Measurements from ENCODE around the gene LPIN3.

LPIN3 gene

GRCh38 chr20:41358717-41359116 is 18.1 kb downstream of the LPIN3 start:
- no peak for TF ChIP-seq CTCF (IDR thresholded peaks at IDR 0.05; ENCODE audit: insufficient read depth, low read length, poor library complexity, severe bottlenecking)
- DNase-seq (ENCODE audit: extremely low read depth, insufficient read length) = no peak
- no peaks in the 10 kb centered on the region for H3K27me3 ChIP-seq (replicated peaks; ENCODE audit: control insufficient read depth, insufficient read depth, low read length)

DNA sequence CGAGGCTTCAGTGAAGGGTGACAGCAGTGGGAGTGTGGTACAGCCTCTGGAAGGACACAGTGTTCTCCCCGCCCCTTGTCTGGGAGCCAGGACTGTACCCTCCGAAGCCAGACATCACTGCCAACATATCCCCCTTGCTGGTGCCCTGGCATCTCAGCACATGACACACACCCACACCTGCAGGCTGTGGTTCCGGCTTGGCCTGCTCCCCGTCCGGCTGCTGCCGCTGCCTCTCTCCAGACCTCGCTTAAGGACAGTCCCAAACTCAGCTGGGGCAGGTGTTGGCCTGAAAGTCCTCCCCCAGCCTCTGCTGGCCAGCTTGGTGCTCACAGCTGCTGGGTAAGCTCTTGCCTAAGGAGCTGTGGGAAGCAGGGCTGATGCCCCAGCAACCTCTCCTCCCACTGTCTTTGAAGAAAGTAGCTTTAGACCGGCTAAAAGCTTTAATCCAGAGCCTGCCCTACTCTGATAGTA is 19.0 kb downstream of the LPIN3 start:
- Histone ChIP-seq H3K4me3 (replicated peaks; ENCODE audit: low read depth, low read length) (no peak overlapping the region), H3K36me3 (ENCODE audit: control insufficient read depth, insufficient read depth, low read length) (no peaks in the 10 kb centered on the region), H3K27me3 (replicated peaks; ENCODE audit: control insufficient read depth, insufficient read depth, low read length) (no peaks in the 10 kb centered on the region)
- TF ChIP-seq CTCF (IDR thresholded peaks at IDR 0.05; ENCODE audit: insufficient read depth, low read length, poor library complexity, severe bottlenecking) = no peak
- DNase-seq (ENCODE audit: extremely low read depth, insufficient read length) = no peak

More at GRCh38 chr20:41358717-41359116, 18.1 kb downstream of the LPIN3 start:
- no peak overlapping the region for H3K4me3 ChIP-seq (replicated peaks; ENCODE audit: low read depth, low read length)
- H3K36me3 ChIP-seq (ENCODE audit: control insufficient read depth, insufficient read depth, low read length) = no peaks in the 10 kb centered on the region

DNA sequence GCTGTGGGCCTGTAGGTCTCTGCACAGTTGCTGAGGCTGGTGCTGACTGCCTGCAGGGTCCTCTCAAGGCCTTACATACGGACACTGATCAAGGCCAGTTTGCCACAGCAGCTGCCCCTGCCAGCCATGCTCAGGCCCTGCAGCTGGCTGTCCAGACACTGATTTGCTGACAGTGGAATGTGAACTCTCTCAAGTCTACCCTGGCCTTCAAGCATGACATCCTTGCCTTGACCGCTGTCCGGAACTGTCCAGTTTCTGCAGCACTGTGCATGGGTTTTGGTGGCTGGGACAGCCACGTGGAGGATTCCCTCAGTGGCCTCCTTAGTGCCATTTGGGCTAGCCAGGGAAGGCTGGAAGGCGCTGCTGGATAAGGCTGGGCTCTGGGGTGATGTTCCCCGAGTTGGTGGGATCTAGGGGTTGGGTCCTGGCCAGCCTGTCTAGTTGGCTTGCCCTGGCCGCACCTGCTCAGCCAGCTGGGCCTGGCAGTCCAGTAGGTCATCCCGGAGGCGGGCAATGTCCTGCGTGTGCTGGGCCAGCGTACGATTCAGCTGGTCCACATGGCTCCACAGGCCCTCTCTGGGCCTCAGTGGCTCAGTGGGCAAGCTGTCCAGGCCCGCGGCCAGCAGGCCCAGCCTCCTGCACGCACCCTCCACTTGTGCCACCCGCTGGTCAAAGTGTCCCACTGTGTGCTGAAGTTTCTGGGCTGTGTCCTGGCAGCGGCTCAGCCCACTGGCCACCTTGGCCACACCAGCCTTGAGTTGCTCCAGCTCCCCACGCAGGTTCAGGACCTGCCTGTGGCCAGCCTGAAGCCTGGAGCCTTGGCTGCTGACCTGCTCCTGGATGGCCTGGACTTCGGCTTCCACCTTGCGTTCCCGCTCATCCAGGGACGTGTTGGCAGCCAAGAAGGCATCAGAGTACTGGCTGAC is 20.5 kb downstream of the LPIN3 start:
- H3K36me3 ChIP-seq (ENCODE audit: control insufficient read depth, insufficient read depth, low read length) = no peaks in the 10 kb centered on the region
- no peak overlapping the region for H3K4me3 ChIP-seq (replicated peaks; ENCODE audit: low read depth, low read length)
- H3K27me3 ChIP-seq (replicated peaks; ENCODE audit: control insufficient read depth, insufficient read depth, low read length) = no peaks in the 10 kb centered on the region; the same call in 1 of the 2 replicates
- no peak for DNase-seq (ENCODE audit: extremely low read depth, insufficient read length)
- TF ChIP-seq CTCF (IDR thresholded peaks at IDR 0.05; ENCODE audit: insufficient read depth, low read length, poor library complexity, severe bottlenecking) = no peak

- DNase-seq (ENCODE audit: extremely low read depth, insufficient read length) = no peak
- H3K27me3 ChIP-seq (replicated peaks; ENCODE audit: control insufficient read depth, insufficient read depth, low read length) = no peaks in the 10 kb centered on the region; the same call in 1 of the 2 replicates
- no peak for TF ChIP-seq CTCF (IDR thresholded peaks at IDR 0.05; ENCODE audit: insufficient read depth, low read length, poor library complexity, severe bottlenecking)
- no peaks in the 10 kb centered on the region for H3K36me3 ChIP-seq (ENCODE audit: control insufficient read depth, insufficient read depth, low read length)
- no peak overlapping the region for H3K4me3 ChIP-seq (replicated peaks; ENCODE audit: low read depth, low read length)
Observed at GRCh38 chr20:41361757-41362747, 21.4 kb downstream of the LPIN3 start.

- H3K27me3 ChIP-seq (replicated peaks; ENCODE audit: control insufficient read depth, insufficient read depth, low read length) = no peaks in the 10 kb centered on the region; the same call in 1 of the 2 replicates
- TF ChIP-seq CTCF (IDR thresholded peaks at IDR 0.05; ENCODE audit: insufficient read depth, low read length, poor library complexity, severe bottlenecking) = no peak
- H3K4me3 ChIP-seq (replicated peaks; ENCODE audit: low read depth, low read length) = no peak overlapping the region
- no peak for DNase-seq (ENCODE audit: extremely low read depth, insufficient read length)
- no peaks in the 10 kb centered on the region for H3K36me3 ChIP-seq (ENCODE audit: control insufficient read depth, insufficient read depth, low read length)
Observed at GRCh38 chr20:41362748-41363140, 22.1 kb downstream of the LPIN3 start.

Measured in GM06990 (cell line).